Endothelial cell of umbilical vein (primary cell): ENCODE results near the gene MRC2. TPM values are rescaled to one million over a fixed set of nuclear protein-coding genes. Genes with fewer than 3 reads are reported as not detected.
A peak's percentile ranks its signal among the peaks of the same experiment; 100 is the strongest.

ENCODE experiments used
- BruUV-seq: library from RNA; stranded (reverse); fragments of 400-500 nt; replicated peaks from 2 replicates; lab custom pipeline; 2021; lab: Mats Ljungman, UMichigan
- CTCF ChIA-PET: fragments of 300-600, 350-600 bp; sonication (Branson Sonifier 250); formaldehyde crosslinking; loops from one replicate; lab custom pipeline; 2021; ENCODE audit warnings: antibody characterized with exemption, inconsistent platforms; lab: Charles Lee
- POLR2A ChIA-PET: fragments of 300-600, 350-600 bp; sonication (Branson Sonifier 250); formaldehyde crosslinking; loops from one replicate; lab custom pipeline; 2021; ENCODE audit warnings: antibody characterized with exemption, inconsistent platforms; lab: Charles Lee
- DNase-seq: peaks from one replicate; pipeline ENCODE4 v3.0.0-alpha.2; 2011; ENCODE audit warnings: low read depth, low spot score
- FAIRE-seq: peaks from 2 replicates; lab custom pipeline; 2011; peaks lifted over from hg19 to GRCh38; lab: Jason Lieb, UNC
- H2AFZ ChIP-seq: 2 replicates; pipeline ENCODE4 v1.6.0; 2012; ENCODE audit warnings: low read depth, low read length, control low read depth, inconsistent platforms
- H3K27ac ChIP-seq: 2 replicates; pipeline ENCODE4 v1.5.1; 2011; ENCODE audit warnings: low read depth, mild to moderate bottlenecking, control low read depth, low read length, moderate library complexity; ENCODE audit not compliant: insufficient read depth
- H3K27me3 ChIP-seq, 2 experiments: 2 replicates each; pipeline versions ENCODE4 v1.6.0 to v1.6.1; 2011; ENCODE audit warnings: low read length in 2 of 2, mixed read lengths in 1 of 2; ENCODE audit not compliant: control insufficient read depth in 2 of 2, insufficient read depth in 2 of 2
- H3K36me3 ChIP-seq, 2 experiments: 2 replicates in 1 of 2; 3 replicates in 1 of 2; pipeline ENCODE4 v1.5.1; 2011; ENCODE audit warnings: low read length in 2 of 2, mild to moderate bottlenecking in 1 of 2, moderate library complexity in 1 of 2; ENCODE audit not compliant: control insufficient read depth in 2 of 2, insufficient read depth in 2 of 2; ENCODE audit errors: extremely low read depth in 1 of 2
- H3K4me1 ChIP-seq: 3 replicates; pipeline ENCODE4 v1.5.1; 2011; ENCODE audit warnings: mild to moderate bottlenecking, low read length; ENCODE audit not compliant: control insufficient read depth, insufficient read depth; ENCODE audit errors: extremely low read depth
- H3K4me2 ChIP-seq: 2 replicates; pipeline ENCODE4 v1.6.1; 2011; ENCODE audit warnings: low read length, control low read depth, mixed read lengths; ENCODE audit not compliant: insufficient read depth
- H3K4me3 ChIP-seq, 3 experiments: fragments of 200-600 bp in 1 of 3; sonication (generic), shearing (Covaris generic) in 1 of 3; replicated peaks in 1 of 3; 2 replicates each; pipeline ENCODE4 v1.5.1; 2011 to 2016; ENCODE audit warnings: control low read depth in 3 of 3, low read length in 3 of 3, mild to moderate bottlenecking in 2 of 3, inconsistent platforms in 1 of 3, low read depth in 1 of 3, moderate library complexity in 1 of 3; ENCODE audit not compliant: insufficient read depth in 1 of 3
- H3K79me2 ChIP-seq: 2 replicates; pipeline ENCODE4 v1.6.0; 2012; ENCODE audit warnings: low read length, inconsistent platforms; ENCODE audit not compliant: control insufficient read depth, insufficient read depth
- H3K9ac ChIP-seq: replicated peaks from 2 replicates; pipeline ENCODE3; 2011; ENCODE audit warnings: low read length, control low read depth; ENCODE audit not compliant: insufficient read depth; ENCODE audit errors: extremely low read depth
- H3K9me1 ChIP-seq: replicated peaks from 3 replicates; pipeline ENCODE4 v1.6.0; 2011; ENCODE audit warnings: mild to moderate bottlenecking, low read length; ENCODE audit not compliant: control insufficient read depth, insufficient read depth; ENCODE audit errors: extremely low read depth
- H3K9me3 ChIP-seq: replicated peaks from 2 replicates; pipeline ENCODE4 v1.5.1; 2012; ENCODE audit warnings: low read length, inconsistent platforms; ENCODE audit not compliant: control insufficient read depth, insufficient read depth
- H4K20me1 ChIP-seq: replicated peaks from 2 replicates; pipeline ENCODE3; 2011; ENCODE audit warnings: mild to moderate bottlenecking, low read length; ENCODE audit not compliant: control insufficient read depth, insufficient read depth; ENCODE audit errors: extremely low read depth
- CTCF ChIP-seq, 2 donors: IDR thresholded peaks; 1 replicate in 1 of 2; 2 replicates in 1 of 2; pipeline ENCODE4 v1.5.1; 2011; ENCODE audit warnings: low read length in 2 of 2, mild to moderate bottlenecking in 2 of 2, moderate library complexity in 2 of 2, control low read depth in 1 of 2, inconsistent platforms in 1 of 2, low read depth in 1 of 2; ENCODE audit not compliant: insufficient read depth in 1 of 2; ENCODE audit errors: extremely low read depth in 1 of 2
- GATA2 ChIP-seq: IDR thresholded peaks from 2 replicates; pipeline ENCODE4 v1.7.0; 2011; ENCODE audit warnings: low read depth, mild to moderate bottlenecking, moderate library complexity, mixed read lengths, low read length; ENCODE audit not compliant: insufficient read length, insufficient read depth
- JUN ChIP-seq: IDR thresholded peaks from 2 replicates; pipeline ENCODE4 v1.6.1; 2011; ENCODE audit warnings: borderline replicate concordance, low read depth; ENCODE audit not compliant: insufficient read length, insufficient read depth
- POLR2A ChIP-seq: IDR thresholded peaks from 2 replicates; pipeline ENCODE4 v1.6.1; 2012; ENCODE audit warnings: low read depth, mild to moderate bottlenecking, control low read depth, low read length
- dilution Hi-C: fragments of 300-500 bp; cut with MboI; formaldehyde crosslinking; loops from one replicate; pipeline ENCODE4 v1.15.0; 2019; ENCODE audit warnings: low sequenced_read_pairs; ENCODE audit not compliant: extremely low pct_ligation_motif_present
- intact Hi-C: fragments of 100-400 bp; cut with micrococcal nuclease; formaldehyde crosslinking; loops from one replicate; pipeline ENCODE4 v1.10.0; 2022
- polyA plus RNA-seq, 4 experiments: library from polyadenylated mRNA; depleted of rRNA in 3 of 4; stranded (reverse) in 3 of 4; unstranded in 1 of 4; fragments of >200 nt; gene quantifications; 2 replicates each; pipeline versions ENCODE4 v1.2.1 to v1.2.3, GENCODE V29; 2011 to 2012; ENCODE audit warnings: missing spikeins in 1 of 4
- total RNA-seq: library from RNA; stranded (reverse); gene quantifications from 2 replicates; pipeline ENCODE4 v1.2.3, GENCODE V29; 2021

MRC2 gene
- total and polyA plus RNA-seq, 2 donors (not counting 3 experiments of a cell fraction or from before 2014, with no cell fraction given): 30.6 to 52.7 TPM

GRCh38 chr17:62705778-62706597 is 78.5 kb downstream of the MRC2 start:
- Histone ChIP-seq H3K9ac (peak overlapping the region; percentile 17), H3K79me2 (no peaks in the 10 kb centered on the region), H2AFZ (no peak overlapping the region), H3K4me1 (peaks cover 32% of the 10 kb centered on the region), H3K27ac (peak overlapping the region; percentile 40), H4K20me1 (no peaks in the 10 kb centered on the region), H3K36me3 (no peaks in the 10 kb centered on the region), H3K4me2 (peak overlapping the region; percentile 90), H3K27me3 (peaks cover 0 to 10% of the 10 kb centered on the region in 2 experiments), H3K9me3 (no peaks in the 10 kb centered on the region), H3K4me3 (peak overlapping the region in 1 of 3 experiments; percentile 56), H3K9me1 (no peaks in the 10 kb centered on the region)
- no peak for TF ChIP-seq JUN
- no peak for TF ChIP-seq CTCF (IDR thresholded peaks at IDR 0.05; ENCODE audit: extremely low read depth in 1 of 2, insufficient read depth in 1 of 2, low read depth in 1 of 2, low read length in 2 of 2)
- no peak for TF ChIP-seq POLR2A
- TF ChIP-seq GATA2: peak; percentile 54
- intact Hi-C loops: loop anchor here (5.0 to 10.0 kb wide), 2 partner anchors 116 to 281 kb away; partner anchors contain the start of gene METTL2A
- peak; percentile 57 for DNase-seq
- BruUV-seq: no TSS peak
- ChIA-PET POLR2A (interaction anchor here (0.8 kb wide), 1 partner anchor 22 kb away, joined by 3 read pairs; no protein-coding TSS in a partner anchor), CTCF (interaction anchor here (1.4 to 2.2 kb wide), 2 partner anchors 33 to 262 kb away, joined by 4 to 12 read pairs; no protein-coding TSS in a partner anchor)
- peak; percentile 71 for FAIRE-seq
- dilution Hi-C loops: no loop called here
